ENCODE measurements around the gene TSPAN7. TPM values are rescaled to one million over a fixed set of nuclear protein-coding genes. Genes with fewer than 3 reads are reported as not detected.

TSPAN7 gene
- not detected in 2 replicates for total RNA-seq (2014; rRNA removed; shearing (Covaris generic))

GRCh38 chrX:38561126-38561868 is at the start of gene TSPAN7:
Gene TSPAN7 (plus strand): TSS chrX:38561542. CDS start chrX:38561547, 5 bp downstream.
- DNase-seq (ENCODE audit: low spot score) = peak; percentile 70
- in situ Hi-C loops (cut with HindIII; ENCODE audit: low sequenced_read_pairs) = no loop called here

GRCh38 chrX:38513112-38513742 is 48.1 kb upstream of the TSPAN7 start:
- peak; percentile 89 for DNase-seq (ENCODE audit: low spot score)
- in situ Hi-C loops (cut with HindIII; ENCODE audit: low sequenced_read_pairs) = no loop called here

- in situ Hi-C loops (cut with HindIII; ENCODE audit: low sequenced_read_pairs) = no loop called here
- peak; percentile 95 for DNase-seq (ENCODE audit: low spot score)
Measured at GRCh38 chrX:38514016-38514854, 47.1 kb upstream of the TSPAN7 start.

- in situ Hi-C loops (cut with HindIII; ENCODE audit: low sequenced_read_pairs) = no loop called here
- DNase-seq (ENCODE audit: low spot score) = no peak
Measured at GRCh38 chrX:38515291-38515690, 46.1 kb upstream of the TSPAN7 start.

- no peak for DNase-seq (ENCODE audit: low spot score)
- in situ Hi-C loops (cut with HindIII; ENCODE audit: low sequenced_read_pairs) = no loop called here
Measured at GRCh38 chrX:38516196-38516774, 45.1 kb upstream of the TSPAN7 start.

GRCh38 chrX:38519651-38520050 is 41.7 kb upstream of the TSPAN7 start:
- no peak for DNase-seq (ENCODE audit: low spot score)
- in situ Hi-C loops (cut with HindIII; ENCODE audit: low sequenced_read_pairs) = no loop called here

GRCh38 chrX:38538134-38538533 is 23.2 kb upstream of the TSPAN7 start:
- in situ Hi-C loops (cut with HindIII; ENCODE audit: low sequenced_read_pairs) = no loop called here
- DNase-seq (ENCODE audit: low spot score) = no peak

GRCh38 chrX:38539748-38540147 is 21.6 kb upstream of the TSPAN7 start:
- in situ Hi-C loops (cut with HindIII; ENCODE audit: low sequenced_read_pairs) = no loop called here
- DNase-seq (ENCODE audit: low spot score) = no peak

- DNase-seq (ENCODE audit: low spot score) = no peak
- in situ Hi-C loops (cut with HindIII; ENCODE audit: low sequenced_read_pairs) = no loop called here
Measured at GRCh38 chrX:38548508-38548907, 12.8 kb upstream of the TSPAN7 start.

- no peak for DNase-seq (ENCODE audit: low spot score)
- in situ Hi-C loops (cut with HindIII; ENCODE audit: low sequenced_read_pairs) = no loop called here
Measured at GRCh38 chrX:38552721-38553120, 8.6 kb upstream of the TSPAN7 start.

GRCh38 chrX:38558686-38559085 is 2.7 kb upstream of the TSPAN7 start:
- in situ Hi-C loops (cut with HindIII; ENCODE audit: low sequenced_read_pairs) = no loop called here
- DNase-seq (ENCODE audit: low spot score) = no peak

- in situ Hi-C loops (cut with HindIII; ENCODE audit: low sequenced_read_pairs) = no loop called here
Measured at GRCh38 chrX:38560776-38561125, 591 bp upstream of the TSPAN7 start.

GRCh38 chrX:38561951-38562719 is 793 bp downstream of the TSPAN7 start:
- in situ Hi-C loops (cut with HindIII; ENCODE audit: low sequenced_read_pairs) = no loop called here

More at GRCh38 chrX:38560776-38561125, 591 bp upstream of the TSPAN7 start:
- DNase-seq (ENCODE audit: low spot score) = no peak

GRCh38 chrX:38563030-38563429 is 1.7 kb downstream of the TSPAN7 start:
- in situ Hi-C loops (cut with HindIII; ENCODE audit: low sequenced_read_pairs) = no loop called here
- DNase-seq (ENCODE audit: low spot score) = peak; percentile 48

More at GRCh38 chrX:38561951-38562719, 793 bp downstream of the TSPAN7 start:
- peak; percentile 82 for DNase-seq (ENCODE audit: low spot score)

- DNase-seq (ENCODE audit: low spot score) = no peak
- in situ Hi-C loops (cut with HindIII; ENCODE audit: low sequenced_read_pairs) = no loop called here
Measured at GRCh38 chrX:38570396-38570795, 9.1 kb downstream of the TSPAN7 start.

GRCh38 chrX:38571058-38571457 is 9.7 kb downstream of the TSPAN7 start:
- in situ Hi-C loops (cut with HindIII; ENCODE audit: low sequenced_read_pairs) = no loop called here

GRCh38 chrX:38574858-38575257 is 13.5 kb downstream of the TSPAN7 start:
- DNase-seq (ENCODE audit: low spot score) = no peak
- in situ Hi-C loops (cut with HindIII; ENCODE audit: low sequenced_read_pairs) = no loop called here

More at GRCh38 chrX:38571058-38571457, 9.7 kb downstream of the TSPAN7 start:
- DNase-seq (ENCODE audit: low spot score) = no peak

GRCh38 chrX:38575888-38576287 is 14.5 kb downstream of the TSPAN7 start:
- in situ Hi-C loops (cut with HindIII; ENCODE audit: low sequenced_read_pairs) = no loop called here
- no peak for DNase-seq (ENCODE audit: low spot score)

- no peak for DNase-seq (ENCODE audit: low spot score)
- in situ Hi-C loops (cut with HindIII; ENCODE audit: low sequenced_read_pairs) = no loop called here
Measured at GRCh38 chrX:38577738-38578137, 16.4 kb downstream of the TSPAN7 start.

All from G401 (cell line).